LNCAP (cell line): ENCODE results near the gene SPG21.

Source experiments
- TF ChIP-seq, protein P1 (sequence below): fragments of 450-650 bp; IDR thresholded peaks from 2 replicates; pipeline ENCODE4 v1.5.1; 2017; ENCODE audit warnings: mild to moderate bottlenecking

Gene SPG21

DNA sequence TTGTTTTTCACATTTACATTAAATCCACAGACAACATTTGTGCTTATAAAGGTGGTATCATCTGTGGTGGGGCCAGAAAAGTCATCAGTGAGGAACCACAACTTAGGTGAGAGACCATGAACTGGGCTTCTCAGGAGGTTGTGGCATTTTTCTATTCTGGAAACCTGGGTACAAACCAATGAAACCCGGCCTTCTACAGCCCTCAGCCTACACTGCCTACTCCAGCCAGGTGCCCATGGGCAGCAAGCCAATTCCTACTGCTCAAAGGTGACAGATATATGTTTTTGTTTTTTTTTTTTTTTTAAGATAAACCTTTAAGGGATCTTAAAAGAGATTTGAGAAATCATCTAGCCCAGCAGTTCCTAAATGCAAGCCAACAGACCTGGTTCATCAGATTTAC, 20.3 kb downstream of the SPG21 start:
- TF ChIP-seq, protein P1, sequence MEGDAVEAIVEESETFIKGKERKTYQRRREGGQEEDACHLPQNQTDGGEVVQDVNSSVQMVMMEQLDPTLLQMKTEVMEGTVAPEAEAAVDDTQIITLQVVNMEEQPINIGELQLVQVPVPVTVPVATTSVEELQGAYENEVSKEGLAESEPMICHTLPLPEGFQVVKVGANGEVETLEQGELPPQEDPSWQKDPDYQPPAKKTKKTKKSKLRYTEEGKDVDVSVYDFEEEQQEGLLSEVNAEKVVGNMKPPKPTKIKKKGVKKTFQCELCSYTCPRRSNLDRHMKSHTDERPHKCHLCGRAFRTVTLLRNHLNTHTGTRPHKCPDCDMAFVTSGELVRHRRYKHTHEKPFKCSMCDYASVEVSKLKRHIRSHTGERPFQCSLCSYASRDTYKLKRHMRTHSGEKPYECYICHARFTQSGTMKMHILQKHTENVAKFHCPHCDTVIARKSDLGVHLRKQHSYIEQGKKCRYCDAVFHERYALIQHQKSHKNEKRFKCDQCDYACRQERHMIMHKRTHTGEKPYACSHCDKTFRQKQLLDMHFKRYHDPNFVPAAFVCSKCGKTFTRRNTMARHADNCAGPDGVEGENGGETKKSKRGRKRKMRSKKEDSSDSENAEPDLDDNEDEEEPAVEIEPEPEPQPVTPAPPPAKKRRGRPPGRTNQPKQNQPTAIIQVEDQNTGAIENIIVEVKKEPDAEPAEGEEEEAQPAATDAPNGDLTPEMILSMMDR = no peak

DNA sequence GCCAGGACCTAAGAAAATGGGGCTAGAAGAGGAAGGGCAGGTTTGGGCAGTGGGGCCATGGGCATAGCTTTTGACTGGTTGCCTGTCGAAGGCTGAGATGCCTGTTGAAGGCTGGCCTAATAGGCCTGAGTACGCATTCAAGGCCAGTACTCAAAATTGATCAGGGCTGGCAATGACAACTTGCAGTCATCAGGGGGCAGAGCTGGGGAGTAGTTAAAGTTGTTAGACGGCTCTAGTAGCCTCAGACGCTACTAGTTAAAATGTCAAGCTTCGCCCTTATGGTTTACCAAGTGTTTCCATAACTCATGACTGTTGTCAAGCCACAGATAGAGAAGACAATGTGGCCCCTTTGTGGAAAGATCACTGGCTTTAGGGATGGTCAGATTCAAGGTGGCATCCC, 28.7 kb downstream of the SPG21 start:
- TF ChIP-seq, protein P1 = no peak

DNA sequence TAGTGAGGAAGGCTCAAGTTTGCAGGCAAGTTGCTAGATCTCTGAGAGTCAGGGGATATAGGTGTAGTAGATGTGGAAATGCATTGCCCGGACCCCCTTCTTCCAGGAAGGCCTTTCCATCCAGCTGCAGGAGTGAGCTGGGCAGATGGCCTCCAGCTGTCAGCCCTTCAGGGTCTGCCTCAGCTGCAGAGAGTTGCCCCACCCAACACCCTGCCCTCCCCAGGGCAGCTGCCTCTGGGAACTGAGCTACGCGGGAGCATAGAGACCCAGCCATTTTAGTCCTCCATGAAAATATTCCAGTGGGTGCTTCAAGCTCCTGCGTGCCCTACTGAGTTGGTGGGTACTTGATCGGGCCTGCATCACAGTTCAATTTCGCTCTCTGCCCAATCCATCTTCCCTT, 29.6 kb downstream of the SPG21 start:
- TF ChIP-seq, protein P1 = no peak

DNA sequence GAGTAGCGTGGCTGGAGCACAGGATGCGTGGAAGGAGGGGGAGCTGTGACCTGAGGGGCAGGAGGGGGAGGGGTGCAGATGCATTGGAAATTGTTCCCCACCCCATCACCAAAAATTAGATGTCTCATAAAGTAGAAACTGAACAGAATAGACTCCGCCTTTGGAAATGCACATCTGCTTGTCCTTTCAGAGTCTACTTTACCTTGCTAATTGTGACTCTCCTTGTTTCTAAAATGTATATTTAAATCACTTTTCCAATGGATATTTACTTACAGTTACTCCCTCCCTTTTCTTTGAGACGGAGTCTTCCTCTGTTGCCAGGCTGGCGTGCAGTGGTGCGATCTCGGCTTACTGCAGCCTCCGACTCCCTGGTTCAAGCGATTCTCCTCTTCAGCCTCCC, 30.6 kb downstream of the SPG21 start:
- TF ChIP-seq, protein P1 = no peak

DNA sequence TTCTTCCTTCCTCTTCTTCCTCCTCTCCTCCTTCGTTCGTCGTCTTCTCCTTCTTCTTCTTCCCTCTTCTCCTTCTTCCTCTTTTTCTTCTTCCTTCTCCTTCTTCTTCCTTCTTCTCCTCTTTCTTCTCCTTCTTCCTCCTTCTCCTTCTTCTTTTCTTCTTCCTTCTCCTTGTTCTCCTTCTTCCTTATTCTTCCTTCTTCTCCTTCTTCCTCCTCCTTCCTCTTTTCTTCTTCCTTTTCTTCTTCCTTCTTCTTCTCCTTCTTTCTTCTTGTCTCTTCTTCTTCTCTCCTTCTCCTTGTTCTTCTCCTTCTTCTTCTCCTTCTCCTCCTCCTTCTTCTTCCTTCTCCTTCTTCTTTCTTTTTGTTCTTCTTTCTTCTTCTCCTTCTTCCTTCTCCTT, 35.3 kb downstream of the SPG21 start:
- TF ChIP-seq, protein P1 = no peak

DNA sequence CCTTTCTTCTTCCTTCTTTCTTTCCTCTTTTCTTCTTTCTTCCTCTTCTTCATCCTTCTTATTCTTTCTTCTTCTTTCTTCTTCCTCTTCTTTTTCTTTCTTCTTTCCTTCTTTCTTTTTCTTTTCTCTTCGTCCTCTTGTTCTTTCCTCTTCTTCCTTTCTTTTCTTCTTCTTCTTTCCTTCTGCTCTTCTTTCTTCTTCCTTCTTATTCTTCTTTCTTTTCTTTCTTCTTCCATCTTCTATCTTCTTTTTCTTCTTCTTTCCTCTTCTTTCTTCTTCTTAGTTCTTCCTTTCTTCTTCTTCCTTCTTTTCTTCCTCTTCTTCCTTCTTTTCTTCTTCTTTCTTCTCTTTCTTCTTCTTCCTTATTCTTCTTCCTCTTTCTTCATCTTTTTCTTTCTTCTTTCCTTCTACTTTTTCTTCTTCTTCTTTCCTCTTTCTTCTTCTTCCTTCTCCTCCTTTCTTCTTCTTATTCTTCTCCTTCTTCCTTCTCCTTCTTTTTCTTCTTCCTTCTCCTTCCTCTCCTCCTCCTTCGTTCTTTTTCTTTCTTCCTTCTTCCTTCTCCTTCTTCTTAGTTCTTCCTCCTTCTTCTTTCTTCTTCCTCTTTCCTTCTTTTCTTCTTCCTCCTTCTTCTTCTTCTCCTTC, 37.8 kb downstream of the SPG21 start:
- TF ChIP-seq, protein P1 = no peak

DNA sequence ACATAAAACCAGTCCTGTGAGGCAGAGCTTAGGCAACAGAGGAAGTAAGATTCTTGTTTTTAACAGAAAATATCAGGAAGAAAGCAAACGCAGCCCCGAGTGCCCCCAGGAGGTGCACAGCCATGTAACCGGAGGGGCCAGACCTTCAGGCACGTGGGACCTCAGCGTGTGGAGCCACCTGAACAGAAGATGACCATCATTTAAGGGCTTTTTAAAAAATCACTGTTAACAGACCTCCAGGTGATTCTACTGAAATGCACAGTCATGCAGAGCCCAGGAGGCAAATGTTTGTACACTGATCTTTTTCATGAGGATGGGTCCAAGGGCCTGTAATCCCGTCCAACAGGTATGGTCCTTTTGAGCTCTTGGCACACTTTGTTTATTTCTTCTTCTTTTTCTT, 38.8 kb downstream of the SPG21 start:
- TF ChIP-seq, protein P1 = no peak
